Measurements from ENCODE around the gene FHL5. TPM values are rescaled to one million over a fixed set of nuclear protein-coding genes. Genes with fewer than 3 reads are reported as not detected.
A peak's percentile ranks its signal among the peaks of the same experiment; 100 is the strongest.

FHL5 gene
- total and polyA plus RNA-seq, 8 donors = 1.1 to 25.1 (median 4.9) TPM; not detected in 1

GRCh38 chr6:96582021-96582420 lies 19.1 kb downstream of the FHL5 start:
- Histone ChIP-seq H3K9me3 (no peaks in the 10 kb centered on the region), H3K4me3 (no peak overlapping the region), H3K27me3 (no peaks in the 10 kb centered on the region), H3K4me1 (no peaks in the 10 kb centered on the region), H3K36me3 (no peaks in the 10 kb centered on the region), H3K27ac (no peak overlapping the region)
- intact Hi-C loops (cut with DNase I; ENCODE audit: low total_unique reads) = no loop called here
- TF ChIP-seq EP300 (IDR thresholded peaks at IDR 0.05) (no peak), POLR2AphosphoS5 (IDR thresholded peaks at IDR 0.05) (no peak), POLR2A (IDR thresholded peaks at IDR 0.05) (no peak), CTCF (IDR thresholded peaks at IDR 0.05) (no peak)
- DNase-seq = no peak
- 76 to 93% (median 89%) methylated on average over 2 of the region's 2 CpGs for WGBS, 5 donors

GRCh38 chr6:96582436-96582835 lies 19.5 kb downstream of the FHL5 start:
- intact Hi-C loops (cut with DNase I; ENCODE audit: low total_unique reads) = no loop called here
- 71 to 89% (median 88%) methylated on average over 1 of the region's 1 CpG for WGBS, 5 donors
- TF ChIP-seq POLR2AphosphoS5 (IDR thresholded peaks at IDR 0.05) (no peak), CTCF (IDR thresholded peaks at IDR 0.05) (no peak), POLR2A (IDR thresholded peaks at IDR 0.05) (no peak), EP300 (IDR thresholded peaks at IDR 0.05) (no peak)

GRCh38 chr6:96604420-96604819 lies 41.5 kb downstream of the FHL5 start:
- 70 to 87% (median 84%) methylated on average over 2 of the region's 2 CpGs for WGBS, 5 donors
- Histone ChIP-seq H3K27ac (no peak overlapping the region), H3K4me3 (no peak overlapping the region), H3K36me3 (no peaks in the 10 kb centered on the region), H3K4me1 (no peaks in the 10 kb centered on the region), H3K9me3 (no peaks in the 10 kb centered on the region), H3K27me3 (no peaks in the 10 kb centered on the region)
- no peak for TF ChIP-seq POLR2A (IDR thresholded peaks at IDR 0.05)
- TF ChIP-seq EP300 (IDR thresholded peaks at IDR 0.05) = no peak
- TF ChIP-seq POLR2AphosphoS5 (IDR thresholded peaks at IDR 0.05) = no peak
- TF ChIP-seq CTCF (IDR thresholded peaks at IDR 0.05) = no peak
- no peak for DNase-seq
- intact Hi-C loops (cut with DNase I; ENCODE audit: low total_unique reads) = no loop called here

More at GRCh38 chr6:96582436-96582835, 19.5 kb downstream of the FHL5 start:
- no peaks in the 10 kb centered on the region for H3K9me3 ChIP-seq
- no peaks in the 10 kb centered on the region for H3K4me1 ChIP-seq
- peak in 1 of 2 donors; percentile 39 for DNase-seq
- H3K36me3 ChIP-seq = no peaks in the 10 kb centered on the region
- H3K4me3 ChIP-seq = no peak overlapping the region
- no peaks in the 10 kb centered on the region for H3K27me3 ChIP-seq
- H3K27ac ChIP-seq = no peak overlapping the region

- no peak for TF ChIP-seq CTCF (IDR thresholded peaks at IDR 0.05)
- no peak for TF ChIP-seq POLR2A (IDR thresholded peaks at IDR 0.05)
- TF ChIP-seq POLR2AphosphoS5 (IDR thresholded peaks at IDR 0.05) = no peak
- no peak for TF ChIP-seq EP300 (IDR thresholded peaks at IDR 0.05)
- Histone ChIP-seq H3K36me3 (no peaks in the 10 kb centered on the region), H3K27me3 (no peaks in the 10 kb centered on the region), H3K4me3 (no peak overlapping the region), H3K27ac (no peak overlapping the region), H3K9me3 (no peaks in the 10 kb centered on the region), H3K4me1 (no peaks in the 10 kb centered on the region)
- intact Hi-C loops (cut with DNase I; ENCODE audit: low total_unique reads) = no loop called here
- no peak for DNase-seq
Measured at GRCh38 chr6:96608074-96608473, 45.1 kb downstream of the FHL5 start.
